HG03571 (cell line): ENCODE measurements around the gene ADAMTS14.
"Not testable (repeated sequence)": the region's sequence is repeated elsewhere in the genome, so short reads cannot be mapped to it uniquely, and the experiment has no call there.

Experiments
- ATAC-seq: cut with Tn5 transposase; IDR thresholded peaks from one replicate; pipeline ENCODE4 v1.9.1; 2021; ENCODE audit not compliant: unreplicated experiment

Gene ADAMTS14

GRCh38 chr10:70655316-70655715 lies 17.0 kb upstream of the ADAMTS14 start:
- ATAC-seq, result no peak

GRCh38 chr10:70656489-70656888 lies 15.8 kb upstream of the ADAMTS14 start:
- ATAC-seq, result no peak

- no peak for ATAC-seq
These were observed 15.3 kb upstream of the ADAMTS14 start for GRCh38 chr10:70657041-70657440.

GRCh38 chr10:70658582-70659136 lies 13.6 kb upstream of the ADAMTS14 start:
- ATAC-seq, result no peak

GRCh38 chr10:70659306-70659705 lies 13.0 kb upstream of the ADAMTS14 start:
- ATAC-seq, result no peak

GRCh38 chr10:70660722-70661121 lies 11.6 kb upstream of the ADAMTS14 start:
- ATAC-seq, result no peak

GRCh38 chr10:70661623-70662361 lies 10.5 kb upstream of the ADAMTS14 start:
- no peak for ATAC-seq

- ATAC-seq, result no peak
These were observed 9.7 kb upstream of the ADAMTS14 start for GRCh38 chr10:70662362-70663220.

GRCh38 chr10:70663458-70664409 lies 8.6 kb upstream of the ADAMTS14 start:
- not testable (repeated sequence) for ATAC-seq

GRCh38 chr10:70664702-70665195 lies 7.6 kb upstream of the ADAMTS14 start:
- ATAC-seq, result no peak

GRCh38 chr10:70666960-70667798 lies 5.1 kb upstream of the ADAMTS14 start:
- ATAC-seq, result no peak

- ATAC-seq, result not testable (repeated sequence)
These were observed 4.5 kb upstream of the ADAMTS14 start for GRCh38 chr10:70667818-70668217.

GRCh38 chr10:70668454-70668970 lies 3.8 kb upstream of the ADAMTS14 start:
- ATAC-seq, result no peak

- ATAC-seq, result no peak
These were observed 3.3 kb upstream of the ADAMTS14 start for GRCh38 chr10:70669015-70669414.

- ATAC-seq, result no peak
These were observed 2.5 kb upstream of the ADAMTS14 start for GRCh38 chr10:70669732-70670317.

GRCh38 chr10:70671619-70672164 lies 614 bp upstream of the ADAMTS14 start:
- ATAC-seq, result no peak

- no peak for ATAC-seq
These were observed 980 bp downstream of the ADAMTS14 start for GRCh38 chr10:70673043-70673928.
